Activated CD8-positive, alpha-beta T cell treated with anti-CD3 and anti-CD28 coated beads, Interleukin-2, amount 10 ng/mL, durations not matched to agents 7 days and 5 days (primary cell): ENCODE results near the gene MAJIN. TPM values are rescaled to one million over a fixed set of nuclear protein-coding genes. Genes with fewer than 3 reads are reported as not detected.

Source experiments
- ATAC-seq: fragments of 150-1000 bp; cut with Tn5 transposase; one replicate; pipeline ENCODE4 v1.10.0; 2021; ENCODE audit warnings: moderate library complexity
- CTCF ChIA-PET: fragments of 350-600 bp; sonication (Branson Sonifier 250); formaldehyde crosslinking; loops from one replicate; lab custom pipeline; 2021; ENCODE audit warnings: antibody characterized with exemption; lab: Charles Lee
- POLR2A ChIA-PET: fragments of 350-600 bp; sonication (Branson Sonifier 250); formaldehyde crosslinking; loops from one replicate; lab custom pipeline; 2021; ENCODE audit warnings: antibody characterized with exemption; lab: Charles Lee
- DNase-seq: peaks from one replicate; pipeline ENCODE4 v3.0.0-alpha.2; 2020
- H3K27ac Mint-ChIP-seq: one replicate; pipeline ENCODE4 v1.8.0; 2021; ENCODE audit warnings: mild to moderate bottlenecking, mixed read lengths
- H3K27me3 Mint-ChIP-seq: one replicate; pipeline ENCODE4 v1.8.0; 2021; ENCODE audit warnings: low read depth, mixed read lengths
- H3K36me3 Mint-ChIP-seq: one replicate; pipeline ENCODE4 v1.8.0; 2021; ENCODE audit warnings: low read depth, mixed read lengths
- H3K4me1 Mint-ChIP-seq: one replicate; pipeline ENCODE4 v1.8.0; 2021; ENCODE audit warnings: low read depth, mixed read lengths
- H3K4me3 Mint-ChIP-seq: one replicate; pipeline ENCODE4 v1.8.0; 2021; ENCODE audit warnings: mild to moderate bottlenecking, mixed read lengths
- H3K9me3 Mint-ChIP-seq: one replicate; pipeline ENCODE4 v1.8.0; 2022; ENCODE audit warnings: mixed read lengths; ENCODE audit not compliant: insufficient read depth
- total RNA-seq, 2 experiments: library from RNA; stranded (reverse); gene quantifications; one replicate each; pipeline ENCODE4 v1.2.3, GENCODE V29; 2021

The MAJIN gene
- total RNA-seq, 2 experiments from 2014 or later, result not detected

- H3K27me3 Mint-ChIP-seq, result no peaks in the 10 kb centered on the region
- ATAC-seq, result no peak
- no peaks in the 10 kb centered on the region for H3K36me3 Mint-ChIP-seq
- no peak for DNase-seq
- H3K27ac Mint-ChIP-seq, result no peak overlapping the region
- ChIA-PET CTCF (interaction anchor here (2.2 kb wide), 1 partner anchor 71 kb away, joined by 9 read pairs; no protein-coding TSS in a partner anchor), POLR2A (no interaction called here)
- H3K9me3 Mint-ChIP-seq, result no peaks in the 10 kb centered on the region
- no peak overlapping the region for H3K4me3 Mint-ChIP-seq
- peaks cover 35% of the 10 kb centered on the region for H3K4me1 Mint-ChIP-seq
Observed at GRCh38 chr11:64919627-64920026, 52.3 kb downstream of the MAJIN start.

GRCh38 chr11:64918017-64918416 lies 53.9 kb downstream of the MAJIN start:
- Mint-ChIP-seq H3K27ac (peak overlapping the region; percentile 97), H3K36me3 (peaks cover 4% of the 10 kb centered on the region), H3K4me1 (peaks cover 28% of the 10 kb centered on the region), H3K27me3 (no peaks in the 10 kb centered on the region), H3K4me3 (peak overlapping the region; percentile 89), H3K9me3 (no peaks in the 10 kb centered on the region)
- ATAC-seq, result no peak
- ChIA-PET POLR2A (interaction anchor here (0.6 to 1.0 kb wide), 2 partner anchors 9 to 204 kb away, joined by 3 read pairs; partner anchors contain the start of genes FAU and MRPL49), CTCF (interaction anchor here (0.7 to 2.2 kb wide), 9 partner anchors 9 to 192 kb away, joined by 3 to 9 read pairs (median 4); partner anchors contain the start of genes BATF2 and CDC42BPG)
- peak; percentile 40 for DNase-seq

GRCh38 chr11:64917663-64917995 lies 54.3 kb downstream of the MAJIN start:
- no peaks in the 10 kb centered on the region for H3K9me3 Mint-ChIP-seq
- H3K4me1 Mint-ChIP-seq, result peaks cover 28% of the 10 kb centered on the region
- ChIA-PET CTCF (interaction anchor here (0.7 to 2.2 kb wide), 9 partner anchors 9 to 193 kb away, joined by 3 to 9 read pairs (median 4); partner anchors contain the start of genes BATF2 and CDC42BPG), POLR2A (interaction anchor here (0.6 to 1.0 kb wide), 2 partner anchors 9 to 204 kb away, joined by 3 read pairs; partner anchors contain the start of genes FAU and MRPL49)
- H3K36me3 Mint-ChIP-seq, result peaks cover 4% of the 10 kb centered on the region
- no peaks in the 10 kb centered on the region for H3K27me3 Mint-ChIP-seq
- no peak for DNase-seq
- peak overlapping the region; percentile 89 for H3K4me3 Mint-ChIP-seq
- ATAC-seq, result no peak
- H3K27ac Mint-ChIP-seq, result peak overlapping the region; percentile 97

GRCh38 chr11:64916775-64917662 lies 54.9 kb downstream of the MAJIN start, which contains the start of gene ATG2A:
Gene ATG2A, minus strand, starts transcription at chr11:64917209. Its CDS starts 74 bp downstream, at chr11:64917135.
- H3K36me3 Mint-ChIP-seq, result peaks cover 4% of the 10 kb centered on the region
- peaks cover 28% of the 10 kb centered on the region for H3K4me1 Mint-ChIP-seq
- ChIA-PET CTCF (interaction anchor here (0.9 to 2.2 kb wide), 10 partner anchors 8 to 193 kb away, joined by 3 to 9 read pairs (median 4); partner anchors contain the start of genes BATF2 and CDC42BPG), POLR2A (interaction anchor here (1.0 to 1.4 kb wide), 3 partner anchors 58 to 205 kb away, joined by 3 to 5 read pairs (median 4); partner anchors contain the start of genes FAU, MRPL49 and VPS51)
- ATAC-seq (peak; percentile 99), DNase-seq (peak; percentile 99)
- H3K4me3 Mint-ChIP-seq, result peak within 1 kb of the TSS; percentile 89
- no peaks in the 10 kb centered on the region for H3K27me3 Mint-ChIP-seq
- peak within 1 kb of the TSS; percentile 97 for H3K27ac Mint-ChIP-seq
- H3K9me3 Mint-ChIP-seq, result no peaks in the 10 kb centered on the region

- Mint-ChIP-seq H3K4me3 (peak overlapping the region; percentile 89), H3K36me3 (peaks cover 11% of the 10 kb centered on the region), H3K9me3 (no peaks in the 10 kb centered on the region), H3K4me1 (peaks cover 29% of the 10 kb centered on the region), H3K27ac (peak overlapping the region; percentile 97), H3K27me3 (no peaks in the 10 kb centered on the region)
- peak; percentile 75 for DNase-seq
- ChIA-PET CTCF (interaction anchor here (1.0 to 2.1 kb wide), 3 partner anchors 9 to 194 kb away, joined by 3 to 4 read pairs (median 3); no protein-coding TSS in a partner anchor), POLR2A (interaction anchor here (0.7 to 1.4 kb wide), 4 partner anchors 8 to 180 kb away, joined by 3 to 5 read pairs (median 4); partner anchors contain the start of genes PPP2R5B and VPS51)
- peak; percentile 7 for ATAC-seq
Observed at GRCh38 chr11:64916040-64916774, 55.7 kb downstream of the MAJIN start.

GRCh38 chr11:64915376-64915887 lies 56.5 kb downstream of the MAJIN start:
- ATAC-seq (no peak), DNase-seq (no peak)
- Mint-ChIP-seq H3K9me3 (no peaks in the 10 kb centered on the region), H3K27me3 (no peaks in the 10 kb centered on the region), H3K4me3 (peak overlapping the region; percentile 89), H3K4me1 (peaks cover 29% of the 10 kb centered on the region), H3K27ac (peak overlapping the region; percentile 97), H3K36me3 (peaks cover 11% of the 10 kb centered on the region)
- ChIA-PET POLR2A (interaction anchor here (0.7 to 1.4 kb wide), 3 partner anchors 9 to 114 kb away, joined by 3 to 5 read pairs (median 3); partner anchors contain the start of gene PPP2R5B), CTCF (interaction anchor here (1.3 to 1.5 kb wide), 2 partner anchors 67 to 71 kb away, joined by 3 read pairs; partner anchors contain the start of gene CDC42BPG)

- H3K36me3 Mint-ChIP-seq, result peaks cover 11% of the 10 kb centered on the region
- ChIA-PET CTCF (no interaction called here), POLR2A (no interaction called here)
- H3K27me3 Mint-ChIP-seq, result no peaks in the 10 kb centered on the region
- DNase-seq (no peak), ATAC-seq (no peak)
- no peak overlapping the region for H3K4me3 Mint-ChIP-seq
- H3K9me3 Mint-ChIP-seq, result no peaks in the 10 kb centered on the region
- H3K4me1 Mint-ChIP-seq, result peaks cover 29% of the 10 kb centered on the region
- no peak overlapping the region for H3K27ac Mint-ChIP-seq
Observed at GRCh38 chr11:64914123-64914522, 57.8 kb downstream of the MAJIN start.

GRCh38 chr11:64913171-64913727 lies 58.7 kb downstream of the MAJIN start:
- Mint-ChIP-seq H3K4me3 (no peak overlapping the region), H3K27ac (no peak overlapping the region), H3K36me3 (peaks cover 13% of the 10 kb centered on the region), H3K4me1 (peaks cover 28% of the 10 kb centered on the region), H3K27me3 (no peaks in the 10 kb centered on the region), H3K9me3 (no peaks in the 10 kb centered on the region)
- ChIA-PET CTCF (interaction anchor here (1.0 kb wide), 1 partner anchor 36 kb away, joined by 3 read pairs; no protein-coding TSS in a partner anchor), POLR2A (no interaction called here)
- DNase-seq (no peak), ATAC-seq (no peak)

- Mint-ChIP-seq H3K36me3 (peaks cover 13% of the 10 kb centered on the region), H3K27ac (no peak overlapping the region), H3K9me3 (no peaks in the 10 kb centered on the region), H3K4me3 (no peak overlapping the region), H3K4me1 (peaks cover 18% of the 10 kb centered on the region), H3K27me3 (no peaks in the 10 kb centered on the region)
- CTCF ChIA-PET, result interaction anchor here (0.7 to 1.2 kb wide), 3 partner anchors 17 to 64 kb away, joined by 3 to 5 read pairs (median 3); no protein-coding TSS in a partner anchor
- ATAC-seq (no peak), DNase-seq (no peak)
- POLR2A ChIA-PET, result interaction anchor here (0.8 kb wide), 1 partner anchor 13 kb away, joined by 4 read pairs; the partner anchor contains the start of gene PPP2R5B
Observed at GRCh38 chr11:64911689-64912088, 60.2 kb downstream of the MAJIN start.

- no peak overlapping the region for H3K4me3 Mint-ChIP-seq
- POLR2A ChIA-PET, result no interaction called here
- DNase-seq (no peak), ATAC-seq (no peak)
- H3K27ac Mint-ChIP-seq, result no peak overlapping the region
- no peaks in the 10 kb centered on the region for H3K27me3 Mint-ChIP-seq
- H3K4me1 Mint-ChIP-seq, result peaks cover 14% of the 10 kb centered on the region
- CTCF ChIA-PET, result interaction anchor here (1.2 kb wide), 1 partner anchor 63 kb away, joined by 5 read pairs; no protein-coding TSS in a partner anchor
- H3K36me3 Mint-ChIP-seq, result peaks cover 13% of the 10 kb centered on the region
- H3K9me3 Mint-ChIP-seq, result no peaks in the 10 kb centered on the region
Observed at GRCh38 chr11:64911142-64911541, 60.8 kb downstream of the MAJIN start.
